Testis (tissue), 2 donors: ENCODE measurements around the gene PRKAG2.

ENCODE experiments used
- CTCF ChIP-seq, 3 experiments: fragments of 450-650 bp in 2 of 3; fragments of 200-600 bp in 1 of 3; sonication (generic) in 1 of 3; IDR thresholded peaks; one replicate each; pipeline ENCODE4 v1.5.1; 2016 to 2019; ENCODE audit warnings: antibody characterized with exemption in 3 of 3, mild to moderate bottlenecking in 2 of 3, moderate library complexity in 1 of 3
- POLR2A ChIP-seq: fragments of 450-650 bp; IDR thresholded peaks from one replicate; pipeline ENCODE4 v1.6.1; 2017; ENCODE audit warnings: antibody characterized with exemption, mild to moderate bottlenecking, moderate library complexity

GRCh38 chr7:151520419-151521261 is 356.3 kb downstream of the PRKAG2 start:
- TF ChIP-seq CTCF (IDR thresholded peaks at IDR 0.05) = no peak
- TF ChIP-seq POLR2A = no peak
